Measurements from ENCODE around the gene FBXW11. TPM values are rescaled to one million over a fixed set of nuclear protein-coding genes. Genes with fewer than 3 reads are reported as not detected.

The FBXW11 gene
- total and polyA plus RNA-seq, 2 of the 8 experiments (the other 6 are each of a cell fraction or from before 2014, with no cell fraction given): 45.0 to 75.6 TPM

GRCh38 chr5:171893290-171893886 is 113.0 kb downstream of the FBXW11 start:
- Histone ChIP-seq H3K79me2 (ENCODE audit: control insufficient read depth in 1 of 2, insufficient read depth in 2 of 2, low read length in 2 of 2) (peaks cover 0 to 17% of the 10 kb centered on the region in 2 experiments; a peak in 2 of 4 replicates), H3K23ac (ENCODE audit: insufficient read length) (no peak overlapping the region), H4K5ac (ENCODE audit: insufficient read length, low read depth, low read length) (no peak overlapping the region), H2BK5ac (ENCODE audit: low read depth, low read length) (no peak overlapping the region), H3K4me2 (ENCODE audit: insufficient read depth in 1 of 2, low read depth in 2 of 2, low read length in 2 of 2) (no peak overlapping the region), H2BK12ac (ENCODE audit: low read depth, low read length) (no peak overlapping the region), H2AK5ac (ENCODE audit: low read depth, low read length) (no peak overlapping the region), H3K79me1 (ENCODE audit: low read depth, low read length) (no peaks in the 10 kb centered on the region), H3K4me1 (replicated peaks in 1 of 4; ENCODE audit: control insufficient read depth in 3 of 4, insufficient read depth in 4 of 4, low read length in 3 of 4) (no peaks in the 10 kb centered on the region), H3K4me3 (ENCODE audit: extremely low read depth in 1 of 4, insufficient read depth in 2 of 4, low read depth in 3 of 4, low read length in 4 of 4) (no peak overlapping the region), H3K18ac (ENCODE audit: extremely low read depth, low read length) (no peak overlapping the region), H3K56ac (replicated peaks; ENCODE audit: insufficient read length, low read depth, low read length) (no peak overlapping the region), H3K14ac (ENCODE audit: insufficient read length) (no peak overlapping the region), H3K36me3 (ENCODE audit: control insufficient read depth in 2 of 4, insufficient read depth in 4 of 4, low read length in 3 of 4) (peaks cover 0 to 38% (median 17%) of the 10 kb centered on the region in 4 experiments; a peak in 7 of 8 replicates), H2BK20ac (ENCODE audit: low read length) (no peak overlapping the region), H2BK120ac (replicated peaks; ENCODE audit: low read depth, low read length) (no peak overlapping the region), H4K20me1 (replicated peaks in 1 of 2; ENCODE audit: control insufficient read depth in 1 of 2, insufficient read depth in 2 of 2, low read length in 2 of 2) (peaks cover 3% of the 10 kb centered on the region in 2 experiments), H3K27ac (ENCODE audit: low read depth, low read length) (no peak overlapping the region), H3K23me2 (ENCODE audit: low read depth, low read length) (no peaks in the 10 kb centered on the region), H3K27me3 (replicated peaks in 1 of 4; ENCODE audit: control insufficient read depth in 3 of 4, extremely low read depth in 1 of 4, insufficient read depth in 3 of 4, low read length in 3 of 4) (no peaks in the 10 kb centered on the region), H3K9me3 (ENCODE audit: insufficient read depth in 2 of 2, low read depth in 1 of 2, low read length in 1 of 2) (no peaks in the 10 kb centered on the region), H4K91ac (replicated peaks; ENCODE audit: insufficient read length, low read length) (no peak overlapping the region), H3K9ac (replicated peaks in 1 of 4; ENCODE audit: extremely low read depth in 1 of 4, low read depth in 3 of 4, low read length in 3 of 4) (no peak overlapping the region), H2AFZ (ENCODE audit: low read length) (no peak overlapping the region), H2BK15ac (ENCODE audit: low read length) (no peak overlapping the region), H3K4ac (replicated peaks; ENCODE audit: insufficient read length, low read depth, low read length) (no peak overlapping the region), H4K8ac (ENCODE audit: extremely low read depth, insufficient read depth, low read length) (no peak overlapping the region)
- ChIA-PET CTCF (ENCODE audit: partially characterized antibody) (interaction anchor here (0.8 to 1.3 kb wide), 4 partner anchors 11 to 133 kb away, joined by 3 to 4 read pairs (median 3); no protein-coding TSS in a partner anchor), POLR2A (ENCODE audit: partially characterized antibody) (interaction anchor here (0.8 to 1.4 kb wide), 3 partner anchors 21 to 506 kb away, joined by 3 read pairs; no protein-coding TSS in a partner anchor)
- no peak for FAIRE-seq
- DNase-seq (ENCODE audit: low read depth in 1 of 2, low spot score in 2 of 2): no peak
- WGBS, 2 experiments (ENCODE audit: extremely low coverage in 1 of 2, insufficient coverage in 1 of 2, insufficient read length in 1 of 2, insufficient replicate concordance in 2 of 2, low coverage in 1 of 2, low lambda C conversion rate in 2 of 2, missing lambda C conversion rate in 1 of 2): 91% methylated on average over 4 of the region's 4 CpGs; no CpG with 5 or more reads in 1 of the 2 experiments
- no peak for TF ChIP-seq GTF2F1 (IDR thresholded peaks at IDR 0.05; ENCODE audit: borderline replicate concordance, low read depth, low read length)
- TF ChIP-seq SIRT6 (IDR thresholded peaks at IDR 0.05; ENCODE audit: low read length): no peak
- no peak for TF ChIP-seq SP1 (IDR thresholded peaks at IDR 0.05; ENCODE audit: low read depth, low read length)
- TF ChIP-seq NANOG (IDR thresholded peaks at IDR 0.05; ENCODE audit: insufficient read depth, low read depth, low read length, poor library complexity, severe bottlenecking): no peak
- TF ChIP-seq SIN3A (conservative IDR thresholded peaks at IDR 0.05 in 1 of 2, IDR thresholded peaks at IDR 0.05 in 1 of 2; ENCODE audit: low read depth in 1 of 2, low read length in 2 of 2): no peak
- no peak for TF ChIP-seq RFX5 (IDR thresholded peaks at IDR 0.05; ENCODE audit: borderline replicate concordance, low read depth, low read length)
- no peak for TF ChIP-seq ASH2L (IDR thresholded peaks at IDR 0.05; ENCODE audit: low read length)
- TF ChIP-seq PHF8 (conservative IDR thresholded peaks at IDR 0.05; ENCODE audit: low read depth, low read length): no peak
- TF ChIP-seq KDM5A (IDR thresholded peaks at IDR 0.05; ENCODE audit: low read length): no peak
- TF ChIP-seq MAFK (IDR thresholded peaks at IDR 0.05; ENCODE audit: low read depth, low read length): no peak
- TF ChIP-seq USF2 (IDR thresholded peaks at IDR 0.05; ENCODE audit: low read length): no peak
- TF ChIP-seq EP300 (IDR thresholded peaks at IDR 0.05; ENCODE audit: borderline replicate concordance in 1 of 2, low read depth in 2 of 2, low read length in 2 of 2): no peak

All from H1 (cell line).